Measurements from ENCODE around the gene EGFL7.

GRCh38 chr9:136684799-136685198, 22.1 kb downstream of the EGFL7 start:
- TF ChIP-seq, protein P1, sequence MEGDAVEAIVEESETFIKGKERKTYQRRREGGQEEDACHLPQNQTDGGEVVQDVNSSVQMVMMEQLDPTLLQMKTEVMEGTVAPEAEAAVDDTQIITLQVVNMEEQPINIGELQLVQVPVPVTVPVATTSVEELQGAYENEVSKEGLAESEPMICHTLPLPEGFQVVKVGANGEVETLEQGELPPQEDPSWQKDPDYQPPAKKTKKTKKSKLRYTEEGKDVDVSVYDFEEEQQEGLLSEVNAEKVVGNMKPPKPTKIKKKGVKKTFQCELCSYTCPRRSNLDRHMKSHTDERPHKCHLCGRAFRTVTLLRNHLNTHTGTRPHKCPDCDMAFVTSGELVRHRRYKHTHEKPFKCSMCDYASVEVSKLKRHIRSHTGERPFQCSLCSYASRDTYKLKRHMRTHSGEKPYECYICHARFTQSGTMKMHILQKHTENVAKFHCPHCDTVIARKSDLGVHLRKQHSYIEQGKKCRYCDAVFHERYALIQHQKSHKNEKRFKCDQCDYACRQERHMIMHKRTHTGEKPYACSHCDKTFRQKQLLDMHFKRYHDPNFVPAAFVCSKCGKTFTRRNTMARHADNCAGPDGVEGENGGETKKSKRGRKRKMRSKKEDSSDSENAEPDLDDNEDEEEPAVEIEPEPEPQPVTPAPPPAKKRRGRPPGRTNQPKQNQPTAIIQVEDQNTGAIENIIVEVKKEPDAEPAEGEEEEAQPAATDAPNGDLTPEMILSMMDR (IDR thresholded peaks at IDR 0.05): no peak
- no peak for TF ChIP-seq POLR2A (IDR thresholded peaks at IDR 0.05)

Measured in adrenal gland (tissue), 5 donors.